Lower leg skin (tissue), 4 donors: ENCODE results near the gene DAO. TPM values are rescaled to one million over a fixed set of nuclear protein-coding genes. Genes with fewer than 3 reads are reported as not detected.

Experiments used
- DNase-seq, 2 donors: peaks; one replicate each; pipeline ENCODE4 v3.0.0-alpha.2; 2019; ENCODE audit warnings: low spot score in 2 of 2
- H3K4me3 ChIP-seq: fragments of 200-600 bp; sonication (generic); 2 replicates; pipeline ENCODE4 v1.5.1; 2017; ENCODE audit warnings: mild to moderate bottlenecking, low read depth; ENCODE audit not compliant: poor library complexity, severe bottlenecking
- CTCF ChIP-seq, 3 donors: fragments of 450-650 bp; IDR thresholded peaks; one replicate each; pipeline ENCODE4 v1.5.1; 2016; ENCODE audit warnings: antibody characterized with exemption in 3 of 3, mild to moderate bottlenecking in 3 of 3, moderate library complexity in 2 of 3
- POLR2A ChIP-seq, 2 donors: fragments of 450-650 bp; IDR thresholded peaks; one replicate each; pipeline ENCODE4 v1.6.1; 2016 to 2017; ENCODE audit warnings: antibody characterized with exemption in 2 of 2, mild to moderate bottlenecking in 1 of 2, moderate library complexity in 1 of 2
- WGBS, 2 donors: methylation state at CpG; one replicate each; pipeline ENCODE4 v1.1.5; 2018; 5-methylcytosine and 5-hydroxymethylcytosine counted together
- intact Hi-C: fragments of 100-400 bp; cut with DNase I; formaldehyde crosslinking; loops from one replicate; pipeline ENCODE4 v1.15.0; 2023; ENCODE audit warnings: low total_unique reads
- total RNA-seq, 4 donors: library from RNA; depleted of rRNA; stranded (reverse); fragments of >200 nt; gene quantifications; one replicate each; pipeline ENCODE4 v1.1.0, GENCODE V29; 2016

Gene DAO
- total RNA-seq, 4 donors from 2014 or later = not detected

DNA sequence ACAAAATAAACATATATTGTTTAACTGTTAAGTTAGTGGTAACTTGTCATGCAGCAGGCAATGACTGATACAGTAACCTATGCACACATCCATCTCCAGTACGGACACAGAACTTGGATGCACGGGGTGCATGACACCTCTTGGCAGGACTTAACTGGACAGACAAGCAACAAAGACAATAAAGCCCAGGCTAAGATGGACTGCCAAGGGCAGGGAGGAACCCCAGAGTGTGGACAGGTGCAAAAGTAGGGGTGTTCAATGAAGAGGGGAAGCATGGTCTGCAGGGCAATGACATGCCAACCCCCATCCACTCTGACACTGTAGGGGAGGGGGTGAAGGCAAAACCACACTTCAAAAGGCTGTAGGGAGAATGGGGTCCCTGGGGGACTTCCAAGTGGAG lies 34.2 kb upstream of the DAO start:
- intact Hi-C loops = no loop called here
- DNase-seq = no peak
- 83 to 88% methylated on average over 2 of the region's 2 CpGs for WGBS, 2 donors
- TF ChIP-seq POLR2A (IDR thresholded peaks at IDR 0.05) (no peak), CTCF (IDR thresholded peaks at IDR 0.05) (no peak)
- H3K4me3 ChIP-seq = no peak overlapping the region

GRCh38 chr12:108846290-108846701 lies 33.6 kb upstream of the DAO start:
- DNase-seq = no peak
- 16 to 35% methylated on average over 5 of the region's 5 CpGs for whole genome bisulfite sequencing, 2 donors
- TF ChIP-seq CTCF (IDR thresholded peaks at IDR 0.05) (no peak), POLR2A (IDR thresholded peaks at IDR 0.05) (no peak)
- H3K4me3 ChIP-seq = no peak overlapping the region
- intact Hi-C loops = no loop called here

DNA sequence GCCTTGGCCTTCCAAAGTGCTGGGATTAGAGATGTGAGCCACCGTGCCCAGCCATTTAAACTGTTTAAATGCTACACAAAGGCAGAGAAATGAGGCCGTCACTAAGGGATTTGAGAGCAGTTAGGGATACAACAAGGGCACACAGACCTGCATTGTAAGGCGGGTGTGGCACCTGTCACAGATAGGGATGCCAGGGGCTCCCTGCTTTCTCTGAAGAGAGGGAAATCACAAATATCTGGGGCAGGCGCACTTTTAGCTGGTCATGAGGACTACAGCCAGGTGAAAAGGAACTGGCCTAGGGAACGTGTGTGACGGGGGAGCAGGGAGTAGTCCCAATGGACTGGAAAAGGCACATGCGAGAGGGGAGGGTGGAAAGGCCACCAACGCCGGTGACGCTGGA lies 32.2 kb upstream of the DAO start:
- WGBS, 2 donors = 87 to 93% methylated on average over 10 of the region's 10 CpGs
- no peak for TF ChIP-seq POLR2A (IDR thresholded peaks at IDR 0.05)
- TF ChIP-seq CTCF (IDR thresholded peaks at IDR 0.05) = no peak
- H3K4me3 ChIP-seq = no peak overlapping the region
- intact Hi-C loops = no loop called here
- no peak for DNase-seq

GRCh38 chr12:108849660-108850059 lies 30.2 kb upstream of the DAO start:
- intact Hi-C loops = no loop called here
- DNase-seq = no peak
- H3K4me3 ChIP-seq = no peak overlapping the region
- TF ChIP-seq POLR2A (IDR thresholded peaks at IDR 0.05) = no peak
- no peak for TF ChIP-seq CTCF (IDR thresholded peaks at IDR 0.05)

DNA sequence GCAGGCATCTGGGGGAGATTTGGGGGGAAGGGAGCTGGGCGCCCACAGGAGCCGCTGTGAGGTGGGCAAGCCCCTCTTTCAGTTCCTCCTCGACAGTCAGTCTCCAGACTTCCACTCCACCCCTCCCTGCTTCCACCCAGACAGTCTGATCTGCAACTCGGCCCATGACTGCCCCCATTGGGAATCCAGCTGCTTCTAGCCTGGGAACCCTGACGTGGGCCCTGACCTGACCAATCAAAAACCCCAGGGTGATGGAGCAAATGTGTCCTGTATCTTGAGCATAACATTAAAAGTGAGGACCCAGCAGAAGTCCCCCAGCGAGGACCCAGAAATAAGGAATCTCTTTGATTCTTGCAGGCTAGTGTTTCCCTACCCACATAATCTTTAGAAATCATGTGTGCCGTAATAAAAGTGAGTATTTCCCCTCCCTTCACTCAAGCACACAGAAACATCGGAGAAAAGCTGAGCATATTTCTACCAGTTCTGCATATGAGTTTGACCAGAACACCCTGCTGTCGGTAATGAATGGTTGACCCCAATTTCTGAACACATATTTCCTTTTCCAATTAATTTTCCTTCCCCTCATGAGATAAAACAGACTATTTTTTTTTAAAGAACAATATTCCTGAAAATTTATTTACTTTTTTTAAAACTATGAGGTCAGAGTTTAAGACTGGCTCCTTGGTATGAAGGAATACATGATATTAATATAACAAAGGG lies 28.9 kb upstream of the DAO start:
- WGBS, 2 donors = 74 to 87% methylated on average over 9 of the region's 9 CpGs
- TF ChIP-seq CTCF (IDR thresholded peaks at IDR 0.05) (no peak), POLR2A (IDR thresholded peaks at IDR 0.05) (no peak)
- no peak for DNase-seq
- intact Hi-C loops = no loop called here
- H3K4me3 ChIP-seq = no peak overlapping the region
